Aorta (tissue), 5 donors: ENCODE results near the gene DIO3. TPM values are rescaled to one million over a fixed set of nuclear protein-coding genes. Genes with fewer than 3 reads are reported as not detected.

Experiments used
- ATAC-seq: fragments of 200-7000 bp; cut with Tn5 transposase; one replicate; pipeline ENCODE4 v1.9.1; 2022; ENCODE audit warnings: moderate library complexity; ENCODE audit not compliant: low FRiP score
- DNase-seq, 2 donors: peaks; one replicate each; pipeline ENCODE4 v3.0.0-alpha.2; 2020
- H3K27ac ChIP-seq, 2 donors: one replicate each; pipeline ENCODE4 v1.5.1; 2013; ENCODE audit warnings: low read length in 2 of 2, mild to moderate bottlenecking in 2 of 2, moderate library complexity in 2 of 2, control low read depth in 1 of 2, inconsistent platforms in 1 of 2, low read depth in 1 of 2
- H3K27me3 ChIP-seq, 2 donors: one replicate each; pipeline ENCODE4 v1.6.1; 2013; ENCODE audit warnings: control low read depth in 1 of 2, low read length in 1 of 2, mild to moderate bottlenecking in 1 of 2, moderate library complexity in 1 of 2; ENCODE audit not compliant: insufficient read depth in 2 of 2, control insufficient read depth in 1 of 2
- H3K36me3 ChIP-seq, 2 donors: one replicate each; pipeline ENCODE4 v1.6.1; 2013; ENCODE audit warnings: control low read depth in 1 of 2, low read length in 1 of 2, mild to moderate bottlenecking in 1 of 2; ENCODE audit not compliant: insufficient read depth in 2 of 2, control insufficient read depth in 1 of 2
- H3K4me1 ChIP-seq, 2 donors: one replicate each; pipeline ENCODE4 v1.6.1; 2013; ENCODE audit warnings: low read length in 2 of 2, control low read depth in 1 of 2, mild to moderate bottlenecking in 1 of 2, moderate library complexity in 1 of 2; ENCODE audit not compliant: insufficient read depth in 2 of 2, control insufficient read depth in 1 of 2
- H3K4me3 ChIP-seq, 2 donors: one replicate each; pipeline ENCODE4 v1.5.1; 2013; ENCODE audit warnings: low read length in 2 of 2, control low read depth in 1 of 2, mild to moderate bottlenecking in 1 of 2
- H3K9me3 ChIP-seq: one replicate; pipeline ENCODE4 v1.6.1; 2013; ENCODE audit warnings: mild to moderate bottlenecking, low read length; ENCODE audit not compliant: control insufficient read depth
- WGBS, 2 donors: extraction: QIAGEN DNeasy Blood & Tissue Kit; methylation state at CpG; one replicate each; pipeline ENCODE4 v1.1.7; 2013; 5-methylcytosine and 5-hydroxymethylcytosine counted together
- intact Hi-C, 2 donors: fragments of 100-400 bp; cut with DNase I; formaldehyde crosslinking; loops; one replicate each; pipeline versions ENCODE4 v1.14.2 to v1.15.0; 2022
- polyA plus RNA-seq, 2 donors: library from polyadenylated mRNA; stranded (reverse); fragments of 200-250 nt; gene quantifications; one replicate each; pipeline ENCODE4 v1.2.3, GENCODE V29; 2013
- total RNA-seq, 2 donors: library from RNA; stranded (reverse); fragmentation: NEBNext Ultra II Directional; extraction: Animal tissue kit (Norgen Biotek cat#: 25700); gene quantifications; one replicate each; pipeline ENCODE4 v1.2.1, GENCODE V29; 2021
- donor health status: healthy with polysubstance abuse.
- donor health status: Bipolar disorder and iron deficiency.
- donor health status: DM: no; HTN: no; CAD: no.
- donor health status: DM: no; HTN: no; CAD: no.
- donor health status: DM: yes; HTN: yes; CAD: no.

DIO3 gene
- total and polyA plus RNA-seq, 4 donors: 0.05 to 5.8 (median 2.0) TPM

GRCh38 chr14:101587441-101587911 is 26.2 kb downstream of the DIO3 start:
- 91 to 92% methylated on average over 29 of the region's 29 CpGs for WGBS, 2 donors
- H3K27me3 ChIP-seq: no peaks in the 10 kb centered on the region
- H3K4me1 ChIP-seq: no peaks in the 10 kb centered on the region
- intact Hi-C loops: no loop called here
- H3K36me3 ChIP-seq: no peaks in the 10 kb centered on the region
- DNase-seq (no peak), ATAC-seq (no peak)
- no peak overlapping the region for H3K4me3 ChIP-seq
- H3K9me3 ChIP-seq: no peaks in the 10 kb centered on the region
- H3K27ac ChIP-seq: no peak overlapping the region

DNA sequence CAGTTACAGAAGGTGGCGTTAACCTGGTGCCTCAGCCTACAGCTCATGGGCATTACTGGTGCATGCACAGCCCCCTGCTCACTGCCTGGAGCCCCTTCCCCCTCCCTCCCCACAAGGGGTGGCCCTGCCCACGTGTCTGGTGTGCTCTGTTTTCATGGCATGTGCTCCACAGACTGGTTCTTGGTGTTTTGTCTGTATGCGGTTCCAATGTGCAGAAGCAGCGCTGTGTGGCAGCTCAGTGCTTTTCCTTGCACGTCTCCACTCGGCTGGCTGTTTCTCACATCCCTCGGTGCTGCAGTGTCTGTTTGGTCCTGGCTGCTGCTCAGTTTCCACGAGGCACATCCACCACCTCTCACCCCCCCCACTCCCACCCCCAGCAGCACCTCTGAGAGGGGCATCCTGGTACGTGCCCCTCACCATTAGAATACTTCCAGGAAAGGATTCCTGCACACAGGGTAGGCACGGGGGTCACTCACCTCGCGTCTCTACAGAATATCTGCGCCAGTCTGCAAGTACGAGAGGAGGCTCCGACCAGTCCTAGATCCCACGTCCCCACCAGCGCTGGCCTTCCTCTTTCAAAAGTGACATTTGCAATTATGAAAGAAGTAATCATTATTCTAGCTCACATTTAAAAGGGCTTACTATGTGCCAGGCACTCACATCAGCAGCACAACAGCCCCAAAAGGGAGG is 27.1 kb downstream of the DIO3 start:
- no peak for DNase-seq
- H3K4me1 ChIP-seq: no peaks in the 10 kb centered on the region
- no peak for ATAC-seq
- H3K36me3 ChIP-seq: no peaks in the 10 kb centered on the region
- H3K27ac ChIP-seq: no peak overlapping the region
- peaks cover under 1% of the 10 kb centered on the region for H3K9me3 ChIP-seq
- H3K27me3 ChIP-seq: no peaks in the 10 kb centered on the region
- intact Hi-C loops: no loop called here
- 61 to 62% methylated on average over 17 of the region's 17 CpGs for WGBS, 2 donors
- H3K4me3 ChIP-seq: no peak overlapping the region

GRCh38 chr14:101588990-101589389 is 27.7 kb downstream of the DIO3 start:
- ATAC-seq (no peak), DNase-seq (no peak)
- H3K27me3 ChIP-seq: no peaks in the 10 kb centered on the region
- H3K4me1 ChIP-seq: no peaks in the 10 kb centered on the region
- WGBS, 2 donors: 63 to 65% methylated on average over 6 of the region's 6 CpGs
- no peak overlapping the region for H3K4me3 ChIP-seq
- intact Hi-C loops: no loop called here
- H3K9me3 ChIP-seq: peaks cover 2% of the 10 kb centered on the region
- H3K27ac ChIP-seq: no peak overlapping the region
- no peaks in the 10 kb centered on the region for H3K36me3 ChIP-seq

- Histone ChIP-seq H3K27me3 (no peaks in the 10 kb centered on the region), H3K27ac (no peak overlapping the region), H3K9me3 (peaks cover 2% of the 10 kb centered on the region), H3K36me3 (no peaks in the 10 kb centered on the region), H3K4me3 (no peak overlapping the region), H3K4me1 (no peaks in the 10 kb centered on the region)
- 70 to 72% methylated on average over 3 of the region's 3 CpGs for whole genome bisulfite sequencing, 2 donors
- intact Hi-C loops: no loop called here
- DNase-seq: no peak
- no peak for ATAC-seq
Observed at GRCh38 chr14:101589486-101590015, 28.3 kb downstream of the DIO3 start.

DNA sequence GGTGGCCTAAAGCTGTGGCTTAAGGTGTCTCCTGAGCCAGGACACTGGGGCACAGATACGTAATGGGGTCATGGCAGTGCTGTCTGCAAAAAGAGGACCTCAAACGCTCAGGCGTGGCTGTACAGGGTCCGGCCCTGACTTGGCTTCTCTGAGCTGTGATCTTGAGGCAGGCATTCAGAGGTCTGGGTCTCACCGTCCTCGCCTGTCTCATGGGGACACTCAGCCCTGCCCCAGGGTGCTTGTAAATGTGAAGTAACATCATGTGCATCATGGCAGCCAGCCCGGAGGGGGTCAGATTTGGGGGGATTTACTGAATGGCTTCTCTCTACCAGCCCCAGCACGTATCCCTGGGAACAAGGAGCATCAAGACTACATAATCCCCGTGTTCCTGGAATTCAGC is 28.8 kb downstream of the DIO3 start:
- peaks cover 2% of the 10 kb centered on the region for H3K9me3 ChIP-seq
- H3K27ac ChIP-seq: no peak overlapping the region
- DNase-seq (no peak), ATAC-seq (no peak)
- intact Hi-C loops: no loop called here
- no peaks in the 10 kb centered on the region for H3K27me3 ChIP-seq
- H3K4me3 ChIP-seq: no peak overlapping the region
- H3K36me3 ChIP-seq: no peaks in the 10 kb centered on the region
- WGBS, 2 donors: 89 to 93% methylated on average over 9 of the region's 9 CpGs
- H3K4me1 ChIP-seq: no peaks in the 10 kb centered on the region

GRCh38 chr14:101590616-101591015 is 29.3 kb downstream of the DIO3 start:
- Histone ChIP-seq H3K9me3 (peaks cover 2% of the 10 kb centered on the region), H3K4me1 (no peaks in the 10 kb centered on the region), H3K4me3 (no peak overlapping the region), H3K36me3 (no peaks in the 10 kb centered on the region), H3K27me3 (no peaks in the 10 kb centered on the region), H3K27ac (no peak overlapping the region)
- WGBS, 2 donors: 91 to 93% methylated on average over 14 of the region's 14 CpGs
- DNase-seq: no peak
- intact Hi-C loops: no loop called here
- ATAC-seq: no peak

- WGBS, 2 donors: 31 to 34% methylated on average over 5 of the region's 5 CpGs
- intact Hi-C loops: no loop called here
- H3K9me3 ChIP-seq: peaks cover 2% of the 10 kb centered on the region
- no peaks in the 10 kb centered on the region for H3K4me1 ChIP-seq
- no peak for DNase-seq
- H3K4me3 ChIP-seq: no peak overlapping the region
- H3K27ac ChIP-seq: no peak overlapping the region
- no peaks in the 10 kb centered on the region for H3K36me3 ChIP-seq
- H3K27me3 ChIP-seq: no peaks in the 10 kb centered on the region
- no peak for ATAC-seq
Observed at GRCh38 chr14:101591121-101591520, 29.8 kb downstream of the DIO3 start.

GRCh38 chr14:101591582-101591981 is 30.3 kb downstream of the DIO3 start:
- Histone ChIP-seq H3K4me3 (no peak overlapping the region), H3K9me3 (peaks cover 2% of the 10 kb centered on the region), H3K27me3 (no peaks in the 10 kb centered on the region), H3K27ac (no peak overlapping the region), H3K36me3 (no peaks in the 10 kb centered on the region), H3K4me1 (no peaks in the 10 kb centered on the region)
- 87 to 88% methylated on average over 5 of the region's 5 CpGs for WGBS, 2 donors
- no peak for ATAC-seq
- intact Hi-C loops: no loop called here
- no peak for DNase-seq
